ENCODE data around the gene SDK1.

The SDK1 gene

GRCh38 chr7:3867863-3868262 is 566.8 kb downstream of the SDK1 start:
- no peak overlapping the region for H3K4me3 ChIP-seq (ENCODE audit: low read depth, low read length)
- DNase-seq (ENCODE audit: low read depth), result no peak
- no peak for TF ChIP-seq CTCF (IDR thresholded peaks at IDR 0.05; ENCODE audit: low read depth, low read length, missing control alignments)

- TF ChIP-seq CTCF (IDR thresholded peaks at IDR 0.05; ENCODE audit: low read depth, low read length, missing control alignments), result no peak
- no peak overlapping the region for H3K4me3 ChIP-seq (ENCODE audit: low read depth, low read length)
- no peak for DNase-seq (ENCODE audit: low read depth)
Observed at GRCh38 chr7:3879355-3880075, 578.5 kb downstream of the SDK1 start.

GRCh38 chr7:3880228-3880987 is 579.4 kb downstream of the SDK1 start:
- TF ChIP-seq CTCF (IDR thresholded peaks at IDR 0.05; ENCODE audit: low read depth, low read length, missing control alignments), result no peak
- H3K4me3 ChIP-seq (ENCODE audit: low read depth, low read length), result no peak overlapping the region
- no peak for DNase-seq (ENCODE audit: low read depth)

- no peak for DNase-seq (ENCODE audit: low read depth)
Observed at GRCh38 chr7:3882782-3883181, 581.7 kb downstream of the SDK1 start.

GRCh38 chr7:3884543-3884942 is 583.5 kb downstream of the SDK1 start:
- H3K4me3 ChIP-seq (ENCODE audit: low read depth, low read length), result no peak overlapping the region
- DNase-seq (ENCODE audit: low read depth), result no peak
- TF ChIP-seq CTCF (IDR thresholded peaks at IDR 0.05; ENCODE audit: low read depth, low read length, missing control alignments), result no peak

More at GRCh38 chr7:3882782-3883181, 581.7 kb downstream of the SDK1 start:
- no peak for TF ChIP-seq CTCF (IDR thresholded peaks at IDR 0.05; ENCODE audit: low read depth, low read length, missing control alignments)
- H3K4me3 ChIP-seq (ENCODE audit: low read depth, low read length), result no peak overlapping the region

- DNase-seq (ENCODE audit: low read depth), result no peak
- no peak for TF ChIP-seq CTCF (IDR thresholded peaks at IDR 0.05; ENCODE audit: low read depth, low read length, missing control alignments)
- H3K4me3 ChIP-seq (ENCODE audit: low read depth, low read length), result no peak overlapping the region
Observed at GRCh38 chr7:3887096-3887690, 586.1 kb downstream of the SDK1 start.
